Non-pigmented ciliary epithelial cell (primary cell): Measurements from ENCODE around the gene ALG1.
A peak's percentile ranks its signal among the peaks of the same experiment; 100 is the strongest.

Experiments
- DNase-seq: peaks from one replicate; pipeline ENCODE4 v3.0.0-alpha.2; 2010; ENCODE audit warnings: low read depth

Gene ALG1, protein sequence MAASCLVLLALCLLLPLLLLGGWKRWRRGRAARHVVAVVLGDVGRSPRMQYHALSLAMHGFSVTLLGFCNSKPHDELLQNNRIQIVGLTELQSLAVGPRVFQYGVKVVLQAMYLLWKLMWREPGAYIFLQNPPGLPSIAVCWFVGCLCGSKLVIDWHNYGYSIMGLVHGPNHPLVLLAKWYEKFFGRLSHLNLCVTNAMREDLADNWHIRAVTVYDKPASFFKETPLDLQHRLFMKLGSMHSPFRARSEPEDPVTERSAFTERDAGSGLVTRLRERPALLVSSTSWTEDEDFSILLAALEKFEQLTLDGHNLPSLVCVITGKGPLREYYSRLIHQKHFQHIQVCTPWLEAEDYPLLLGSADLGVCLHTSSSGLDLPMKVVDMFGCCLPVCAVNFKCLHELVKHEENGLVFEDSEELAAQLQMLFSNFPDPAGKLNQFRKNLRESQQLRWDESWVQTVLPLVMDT

GRCh38 chr16:5071681-5072333, at the start of gene ALG1:
Gene ALG1, plus strand, starts transcription at chr16:5071843. Its CDS starts 7 bp downstream, at chr16:5071850.
- DNase-seq = no peak

- DNase-seq = no peak
Observed at GRCh38 chr16:5022521-5022920, 49.1 kb upstream of the ALG1 start.

DNA sequence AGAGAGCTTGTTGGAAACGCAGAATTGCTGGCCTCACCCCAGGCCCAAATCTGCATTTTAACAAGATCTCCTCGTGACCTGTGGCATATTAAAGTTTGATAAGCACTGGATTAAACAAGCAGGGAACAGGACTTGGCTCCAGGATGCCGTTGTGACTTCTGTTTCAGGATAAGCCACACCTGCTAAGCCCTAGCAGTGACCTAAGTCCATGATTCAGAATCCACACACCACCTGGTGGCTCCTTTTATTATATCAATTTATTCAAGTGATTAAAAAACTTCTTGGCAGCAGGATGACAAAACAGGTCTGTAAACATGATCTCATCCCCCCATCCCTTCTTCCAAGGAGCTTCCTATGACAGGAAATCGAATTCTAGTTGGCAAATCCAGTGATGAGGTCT, 47.0 kb upstream of the ALG1 start:
- no peak for DNase-seq

DNA sequence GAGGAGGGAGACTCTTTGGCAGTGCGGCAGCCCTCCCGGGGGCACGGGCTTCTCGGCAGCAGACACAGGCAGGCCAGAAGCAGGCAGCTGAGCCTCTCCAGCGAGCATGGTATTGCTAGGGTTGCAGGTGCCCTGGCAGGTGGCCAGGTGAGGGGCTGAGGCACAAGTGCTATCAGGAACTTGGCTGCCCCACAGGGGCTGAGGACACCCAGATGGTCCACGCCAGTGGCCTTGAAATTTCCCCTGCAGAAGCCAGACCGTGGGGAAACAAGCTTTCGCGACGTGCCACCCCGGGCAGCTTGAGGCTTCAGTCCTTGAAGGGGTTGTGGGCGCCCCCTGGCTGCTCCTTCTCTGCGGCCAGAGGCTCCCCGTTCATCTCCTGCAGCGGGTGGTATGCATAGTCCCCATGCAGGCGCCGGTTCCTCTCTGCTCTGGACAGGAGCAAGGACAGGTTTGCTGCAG, 46.4 kb upstream of the ALG1 start:
- no peak for DNase-seq

GRCh38 chr16:5026664-5027063, 45.0 kb upstream of the ALG1 start:
- DNase-seq = no peak

DNA sequence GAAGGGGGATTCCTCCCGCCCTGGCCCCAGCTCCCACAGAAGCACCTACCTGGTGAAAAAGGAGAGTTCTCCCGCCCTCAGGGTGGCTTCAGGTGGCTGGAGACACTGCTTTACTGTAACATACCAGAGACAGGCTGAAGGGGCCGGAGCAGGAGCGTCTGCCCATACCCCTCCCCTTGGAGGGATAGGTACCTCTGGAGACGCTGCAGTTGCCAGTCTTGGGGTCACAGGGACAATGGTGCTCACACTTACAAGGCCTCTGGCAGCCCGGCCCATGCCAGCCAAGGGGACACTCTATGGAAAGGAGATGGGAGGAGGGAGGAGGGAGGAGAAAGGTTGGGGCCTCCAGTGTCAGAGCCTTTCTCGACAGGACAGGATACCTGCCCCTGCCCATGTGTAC, 44.6 kb upstream of the ALG1 start:
- DNase-seq = no peak

DNA sequence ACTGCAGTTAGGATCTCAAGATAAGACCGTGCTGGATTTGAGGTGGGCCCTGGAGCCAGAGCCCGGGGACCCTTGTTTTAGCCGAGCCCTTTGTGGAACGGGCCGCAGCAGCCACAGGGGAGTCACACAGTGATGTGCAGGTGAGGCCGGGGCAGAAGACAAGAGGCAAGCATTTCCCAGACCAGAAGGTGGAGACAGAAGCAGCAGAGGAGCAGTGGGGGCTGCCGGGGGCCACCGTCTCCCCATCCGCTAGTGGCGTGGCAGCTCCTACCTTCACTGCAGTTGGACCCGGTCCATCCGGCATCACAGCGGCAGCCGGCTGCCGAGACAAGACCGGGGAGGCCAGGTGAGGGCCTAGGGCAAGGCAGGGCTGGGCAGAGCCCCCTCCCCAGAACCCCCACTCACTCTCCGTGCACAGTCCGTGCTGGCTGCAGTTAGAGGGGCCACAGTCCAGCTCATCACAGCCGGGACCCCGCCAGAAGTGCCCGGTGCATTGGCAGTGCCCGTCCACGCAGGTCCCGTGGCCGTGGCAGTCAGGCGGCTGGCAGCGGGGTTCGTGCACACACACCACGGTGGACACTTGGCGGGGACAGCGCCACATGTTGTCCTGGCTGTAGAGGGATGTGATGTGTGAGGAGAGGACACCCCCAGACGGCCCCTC, 43.9 kb upstream of the ALG1 start:
- no peak for DNase-seq

DNA sequence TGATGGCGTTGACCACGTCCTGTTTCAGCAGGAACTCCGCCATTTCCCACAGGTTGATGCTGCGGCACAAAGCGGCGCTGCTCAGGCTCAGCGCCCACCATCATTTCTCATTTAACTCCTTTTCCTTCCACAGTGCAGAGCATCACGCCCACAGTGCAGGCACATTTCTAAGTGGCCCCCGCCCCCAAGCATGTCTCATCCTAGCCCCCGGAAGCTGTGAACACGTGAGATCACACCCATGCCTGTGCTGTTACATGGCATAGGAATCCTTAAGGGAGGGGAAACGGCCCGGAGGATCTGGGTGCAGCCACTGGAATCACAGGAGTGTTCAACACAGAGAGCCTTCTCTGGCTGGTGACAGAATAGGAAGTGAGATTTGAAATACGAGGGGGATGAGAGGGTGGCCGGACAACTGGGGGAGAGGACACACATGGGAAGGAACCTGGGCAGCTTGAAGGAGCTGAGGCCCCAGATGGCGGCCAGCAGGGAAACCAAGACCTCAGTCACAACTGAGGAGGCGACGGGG, 42.6 kb upstream of the ALG1 start:
- DNase-seq = no peak

DNA sequence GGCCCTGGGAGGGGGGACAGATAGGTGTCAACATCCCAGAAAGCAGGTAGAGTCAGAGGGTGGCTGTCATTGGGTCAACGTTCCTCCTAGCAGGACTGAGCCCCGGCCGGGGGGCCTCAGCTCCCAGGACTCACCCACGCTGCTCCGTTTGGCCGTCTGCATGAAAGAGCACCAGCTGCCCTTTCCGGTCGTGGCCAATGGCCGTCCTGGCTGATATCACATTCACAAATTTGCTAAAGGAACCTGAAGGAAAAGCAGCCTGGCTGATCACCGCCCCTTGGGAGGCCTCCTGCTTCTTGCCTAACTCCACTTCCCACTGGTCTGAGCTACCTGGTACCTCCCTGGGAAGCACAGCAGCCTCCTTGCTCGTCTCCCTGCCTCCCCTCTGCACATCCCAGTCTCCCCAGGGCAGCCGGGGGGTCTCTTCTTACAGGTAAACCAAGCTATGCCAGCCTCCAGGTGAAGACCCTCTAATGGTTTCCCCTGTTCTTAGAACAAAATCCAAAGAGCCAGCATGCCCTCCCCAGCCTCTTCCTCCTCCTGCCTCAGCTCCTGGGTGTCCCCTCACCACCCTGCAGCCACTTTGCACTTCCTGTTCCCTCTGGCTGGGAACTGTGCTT, 41.3 kb upstream of the ALG1 start:
- DNase-seq = no peak

- DNase-seq = no peak
Observed at GRCh38 chr16:5031601-5032000, 40.0 kb upstream of the ALG1 start.

DNA sequence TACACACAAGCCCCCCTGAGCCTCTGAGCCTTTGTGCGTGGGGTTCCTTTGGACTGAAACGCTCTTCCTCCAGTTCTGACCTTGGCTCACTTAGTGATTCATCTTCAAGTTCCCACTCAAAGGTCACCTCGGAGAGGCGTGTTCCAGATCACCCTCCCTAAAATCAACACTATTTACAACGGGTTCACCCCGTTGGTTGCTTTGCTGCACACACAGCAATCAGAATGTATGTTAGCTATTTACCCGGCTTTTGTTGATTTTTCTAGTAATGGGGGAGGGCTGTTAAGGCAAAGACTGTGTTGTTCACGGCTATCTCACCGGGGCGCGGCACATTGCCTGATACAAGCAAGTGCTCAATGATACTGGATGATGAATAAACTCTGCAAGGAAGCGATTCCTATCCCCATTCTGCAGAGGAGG, 38.9 kb upstream of the ALG1 start:
- DNase-seq = no peak

GRCh38 chr16:5033256-5034166, 38.1 kb upstream of the ALG1 start, which contains the start of gene NAGPA:
Gene NAGPA, minus strand, starts transcription at chr16:5033935. Its CDS starts 21 bp downstream, at chr16:5033914.
- peak; percentile 43 for DNase-seq

- DNase-seq = no peak
Observed at GRCh38 chr16:5034167-5034523, 37.5 kb upstream of the ALG1 start.

DNA sequence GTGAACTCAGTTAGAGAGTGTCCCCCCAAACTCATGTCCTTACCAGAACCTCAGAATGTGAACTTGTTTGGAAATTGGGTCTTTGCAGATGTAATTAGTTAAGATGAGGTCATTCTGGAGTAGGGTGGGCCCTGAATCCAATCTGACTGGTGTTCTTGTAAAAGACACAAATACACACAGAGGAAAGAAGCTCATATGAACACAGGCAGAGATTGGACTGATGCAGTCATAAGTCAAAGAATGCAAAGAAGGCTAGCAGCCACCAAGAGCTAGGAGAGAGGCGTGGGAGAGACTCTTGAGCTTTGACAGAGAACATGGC, 35.8 kb upstream of the ALG1 start:
- DNase-seq = no peak

GRCh38 chr16:5036228-5037156, 35.2 kb upstream of the ALG1 start:
- no peak for DNase-seq

DNA sequence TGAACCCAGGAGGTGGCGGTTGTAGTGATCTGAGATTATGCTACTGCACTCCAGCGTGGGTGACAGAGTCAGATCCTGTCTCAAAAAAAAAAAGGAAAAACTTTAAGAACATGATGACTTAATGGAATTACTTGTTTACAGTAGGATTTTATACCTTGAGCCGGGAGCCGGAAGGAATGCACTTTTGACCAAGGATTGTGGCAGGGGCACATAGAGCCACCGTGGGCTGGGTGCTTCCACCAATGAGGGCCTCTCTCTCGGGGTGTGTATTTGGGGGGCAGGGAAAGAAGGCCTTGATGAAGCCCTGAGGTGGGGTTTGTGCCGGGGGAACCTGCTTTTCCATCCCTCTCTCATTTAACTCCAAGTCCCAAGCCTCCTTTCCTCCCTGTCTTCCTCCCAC, 31.2 kb upstream of the ALG1 start:
- no peak for DNase-seq

GRCh38 chr16:5041600-5042133, 30.0 kb upstream of the ALG1 start:
- peak; percentile 60 for DNase-seq

DNA sequence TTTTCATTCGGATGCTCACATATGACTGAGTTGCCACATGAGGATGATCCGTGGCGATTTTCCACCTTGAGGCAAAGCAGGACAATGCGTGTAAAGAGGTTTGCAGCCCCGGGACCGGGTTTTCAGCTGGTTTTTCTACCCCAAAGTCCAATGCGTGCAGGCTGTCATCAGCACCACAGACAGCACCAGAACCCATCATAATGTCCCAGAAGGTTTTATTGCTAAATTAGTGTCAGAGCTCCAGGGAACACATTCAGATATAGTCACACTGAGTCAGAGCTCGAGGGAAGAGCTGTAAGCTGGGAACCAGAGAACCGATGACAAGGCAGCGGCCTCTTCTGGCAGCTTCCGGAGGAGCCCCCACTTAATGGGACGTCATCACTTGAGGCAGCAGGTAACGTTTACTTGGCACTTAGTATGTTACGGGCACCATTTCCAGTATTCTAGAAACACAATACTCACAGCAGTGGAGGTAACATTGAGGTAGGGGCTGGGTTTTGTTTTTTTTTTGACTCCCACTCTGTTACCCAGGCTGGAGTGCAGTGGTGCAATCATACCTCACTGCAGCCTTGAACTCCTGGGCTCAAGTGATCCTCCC, 29.0 kb upstream of the ALG1 start:
- DNase-seq = no peak

GRCh38 chr16:5044011-5044540, 27.6 kb upstream of the ALG1 start:
- no peak for DNase-seq
